Stimulated activated naive CD4-positive, alpha-beta T cell treated with Interleukin-2 at 50 U/mL for 16 hours (primary cell): ENCODE data around the gene TRAPPC2L.

ENCODE experiments used
- DNase-seq: peaks from one replicate; lab custom pipeline; 2025; lab: John Stamatoyannopoulos, UW

The TRAPPC2L gene

DNA sequence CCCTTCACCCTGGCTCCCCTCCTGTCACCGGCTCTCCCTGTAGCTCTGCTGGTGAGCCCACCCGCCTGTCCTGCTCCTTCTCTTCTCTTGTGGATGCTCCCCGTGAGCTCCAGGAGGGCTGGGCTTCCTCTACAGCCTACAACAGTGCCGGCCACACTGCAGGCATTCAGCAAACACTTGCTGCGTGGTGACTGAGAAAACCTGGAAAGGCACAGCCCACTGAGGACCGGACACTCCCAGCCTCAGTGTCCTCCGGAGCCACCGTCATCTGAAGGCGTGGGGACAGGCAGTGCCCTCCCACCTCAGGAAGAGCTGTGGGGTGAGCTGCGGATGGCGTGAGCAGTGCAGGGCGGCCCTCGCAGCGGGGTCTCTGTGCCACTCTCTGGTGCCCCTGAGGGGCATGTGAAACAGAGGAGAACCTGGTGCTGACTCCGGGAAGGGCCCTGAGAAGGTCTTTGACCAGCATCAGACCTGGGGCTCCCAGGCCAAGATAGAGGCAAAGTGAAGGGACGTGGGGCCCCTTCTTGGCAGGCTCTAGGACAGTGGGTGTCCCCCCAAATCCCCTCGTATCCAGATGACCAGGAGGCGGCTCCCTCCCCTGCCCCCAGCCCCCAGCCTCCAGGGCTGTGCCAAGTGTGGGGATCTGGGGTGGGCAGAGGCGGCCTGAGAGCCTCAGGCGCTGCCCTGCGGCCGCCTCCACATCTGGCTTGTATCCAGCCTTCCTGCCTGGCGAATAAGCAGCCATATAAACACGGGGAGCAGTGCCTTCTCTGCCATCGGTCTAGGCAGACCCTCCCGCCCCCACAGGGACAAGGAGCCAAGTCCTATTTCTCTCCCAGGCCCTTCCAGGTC lies 53.6 kb downstream of the TRAPPC2L start:
- DNase-seq: no peak

- DNase-seq: no peak
Measured at GRCh38 chr16:88911136-88911945, 54.4 kb downstream of the TRAPPC2L start.

GRCh38 chr16:88911946-88912310 lies 55.0 kb downstream of the TRAPPC2L start:
- DNase-seq: no peak
